HG02852 (cell line): Measurements from ENCODE around the gene RAB3C.
"Not testable (repeated sequence)": the region's sequence is repeated elsewhere in the genome, so short reads cannot be mapped to it uniquely, and the experiment has no call there.

ENCODE experiments used
- ATAC-seq: cut with Tn5 transposase; IDR thresholded peaks from one replicate; pipeline ENCODE4 v1.9.1; 2021; ENCODE audit warnings: mild to moderate bottlenecking, moderate library complexity; ENCODE audit not compliant: unreplicated experiment

RAB3C gene

DNA sequence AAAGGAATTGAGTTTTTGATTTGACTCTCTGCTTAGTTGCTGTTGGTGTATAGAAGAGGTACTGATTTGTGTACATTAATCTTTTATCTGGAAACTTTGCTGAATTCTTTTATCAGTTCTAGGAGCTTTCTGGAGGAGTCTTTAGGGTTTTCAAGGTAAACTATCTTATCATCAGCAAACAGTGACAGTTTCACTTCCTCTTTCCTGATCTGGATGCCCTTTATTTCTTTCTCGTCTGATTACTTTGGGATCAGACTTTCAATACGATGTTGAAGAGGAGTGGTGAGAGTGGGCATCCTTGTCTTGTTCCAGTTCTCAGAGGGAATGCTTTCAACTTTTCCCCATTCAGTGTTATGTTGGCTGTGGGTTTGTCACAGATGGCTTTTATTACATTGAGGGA lies 17.7 kb downstream of the RAB3C start:
- not testable (repeated sequence) for ATAC-seq

- not testable (repeated sequence) for ATAC-seq
These were observed 20.0 kb downstream of the RAB3C start for GRCh38 chr5:58602889-58603288.

DNA sequence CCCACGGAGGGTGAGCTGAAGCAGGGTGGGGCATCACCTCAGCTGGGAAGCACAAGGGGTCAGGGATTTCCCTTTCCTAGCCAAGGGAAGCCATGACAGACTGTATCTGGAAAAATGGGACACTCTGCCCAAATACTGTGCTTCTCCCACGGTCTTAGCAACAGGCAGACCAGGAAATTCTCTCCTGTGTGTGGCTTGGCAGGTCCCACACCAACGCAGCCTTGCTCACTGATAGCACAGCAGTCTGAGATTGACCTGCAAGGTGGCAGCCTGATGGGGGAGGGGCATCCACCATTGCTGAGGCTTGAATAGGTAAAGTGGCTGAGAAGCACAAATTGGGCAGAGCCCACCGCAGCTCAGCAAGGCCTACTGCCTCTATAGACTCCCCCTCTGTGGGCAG lies 23.2 kb downstream of the RAB3C start:
- ATAC-seq, result no peak

DNA sequence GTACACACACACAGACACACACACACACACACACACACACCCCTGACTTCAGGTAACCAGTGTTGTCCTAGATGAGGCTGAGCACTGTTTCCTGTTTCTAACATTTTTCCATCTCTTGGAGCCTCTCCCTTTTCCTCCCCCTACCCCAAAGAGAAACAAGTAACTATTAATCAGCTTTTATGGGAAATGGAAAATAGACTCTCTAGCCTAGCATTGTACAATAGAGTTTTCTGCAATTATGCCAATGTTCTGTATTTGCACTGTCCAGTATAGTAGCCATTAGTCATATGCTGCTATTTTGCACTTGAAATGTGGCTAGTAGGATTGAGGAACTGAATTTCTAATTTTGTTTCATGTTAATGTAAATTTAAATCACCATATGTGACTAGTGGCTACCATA lies 33.1 kb downstream of the RAB3C start:
- ATAC-seq, result no peak

DNA sequence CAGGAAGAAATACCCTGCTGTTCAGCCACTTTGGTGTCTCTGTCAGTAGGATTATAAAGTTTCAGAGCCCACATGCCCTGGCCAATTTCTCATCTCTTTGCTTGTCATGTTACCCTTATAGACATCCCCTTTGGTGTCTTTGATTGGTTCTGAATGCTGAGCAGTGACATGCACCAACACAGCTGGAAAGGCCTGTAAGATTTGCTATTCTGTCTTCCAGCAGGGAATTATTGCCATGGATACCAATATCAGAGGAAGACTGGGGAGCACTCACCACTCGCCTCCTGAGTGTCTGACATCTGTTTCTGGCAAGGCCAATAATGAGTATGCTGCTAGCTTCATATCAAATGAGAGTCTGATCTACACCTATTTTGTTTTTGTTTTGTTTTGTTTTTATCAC lies 34.4 kb downstream of the RAB3C start:
- ATAC-seq, result no peak

DNA sequence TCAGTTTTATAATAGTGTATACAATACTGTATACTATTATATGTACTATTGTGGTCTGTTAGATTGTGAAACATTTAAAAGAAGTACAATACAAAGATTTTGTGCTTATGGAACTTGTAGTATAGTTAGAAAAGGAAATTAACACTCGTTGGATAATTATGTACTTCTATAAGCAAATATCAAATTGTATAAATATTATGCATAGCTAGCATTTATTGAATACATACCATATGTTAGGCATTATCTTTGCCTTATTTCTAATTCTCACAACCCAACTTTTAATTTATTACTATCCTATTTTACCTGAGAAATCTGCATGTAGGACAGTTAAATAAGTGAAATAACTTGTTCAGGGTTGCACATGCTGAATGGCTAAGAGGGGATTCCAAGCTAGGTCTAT lies 37.5 kb downstream of the RAB3C start:
- no peak for ATAC-seq

- ATAC-seq, result no peak
These were observed 40.3 kb downstream of the RAB3C start for GRCh38 chr5:58622936-58623871.

DNA sequence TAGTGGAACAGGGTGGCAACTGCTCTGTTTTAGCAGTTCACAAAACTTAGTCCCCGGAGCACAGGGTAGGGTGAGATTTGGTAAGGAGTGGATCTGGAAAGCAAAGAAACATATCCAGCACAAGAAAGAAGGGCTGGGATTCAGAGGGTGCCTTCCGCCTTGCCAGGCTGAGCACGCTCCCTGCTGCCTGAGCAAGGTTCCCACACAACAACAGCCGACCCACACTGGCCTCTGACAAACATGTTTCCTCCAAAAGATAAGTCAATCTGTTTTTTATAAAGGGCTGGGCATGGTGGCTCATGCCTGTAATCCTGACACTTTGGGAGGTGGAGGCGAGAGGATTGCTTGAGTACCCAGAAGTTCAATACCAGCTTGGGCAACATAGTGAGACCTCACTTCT lies 45.8 kb downstream of the RAB3C start:
- ATAC-seq, result no peak

DNA sequence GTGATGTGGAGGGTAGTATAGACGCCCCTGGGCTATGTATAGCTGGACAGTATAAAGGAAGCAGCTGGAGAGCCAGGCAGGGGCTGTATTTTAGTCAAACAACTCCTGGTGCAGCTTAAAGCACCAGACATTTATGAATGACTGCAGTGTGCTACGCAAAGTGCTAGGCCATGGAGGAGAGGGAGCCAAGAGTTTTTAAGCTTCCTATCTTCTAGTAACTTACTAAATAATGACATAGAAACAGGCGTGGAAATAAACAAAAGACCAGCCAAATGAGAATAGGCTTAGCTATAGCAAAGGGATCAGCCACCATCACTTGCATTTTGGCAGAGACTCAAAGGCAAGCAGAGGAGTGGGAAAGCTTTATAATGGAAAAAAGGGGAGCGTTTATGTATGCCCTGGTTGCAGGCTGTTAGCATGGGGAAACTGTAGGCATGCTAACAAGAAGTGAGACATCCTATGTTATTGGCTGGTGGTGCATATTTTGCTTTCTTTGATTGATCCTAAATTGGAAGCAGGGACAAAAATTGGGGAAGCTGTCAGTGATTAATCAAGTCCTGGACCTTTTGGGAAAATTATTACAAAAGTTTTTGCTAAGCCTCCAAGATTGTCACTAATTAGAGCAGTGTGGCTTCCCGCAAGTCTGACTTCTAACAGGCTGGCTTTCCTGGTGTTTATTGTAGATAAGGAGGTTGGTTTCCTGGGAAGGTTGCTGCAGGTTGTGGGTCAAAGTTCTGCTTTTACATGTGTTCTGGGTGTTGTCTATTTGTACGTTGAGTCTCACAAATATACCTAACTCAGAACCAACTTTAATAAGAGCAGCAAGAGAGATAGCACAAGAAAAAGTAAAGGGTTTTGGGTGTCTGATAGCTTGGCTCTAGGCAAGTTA lies 46.6 kb downstream of the RAB3C start:
- ATAC-seq, result no peak

- no peak for ATAC-seq
These were observed 49.0 kb downstream of the RAB3C start for GRCh38 chr5:58631895-58632294.

- no peak for ATAC-seq
These were observed 52.5 kb downstream of the RAB3C start for GRCh38 chr5:58635416-58635815.

- no peak for ATAC-seq
These were observed 57.1 kb downstream of the RAB3C start for GRCh38 chr5:58640011-58640410.

- no peak for ATAC-seq
These were observed 58.7 kb downstream of the RAB3C start for GRCh38 chr5:58641533-58641932.

DNA sequence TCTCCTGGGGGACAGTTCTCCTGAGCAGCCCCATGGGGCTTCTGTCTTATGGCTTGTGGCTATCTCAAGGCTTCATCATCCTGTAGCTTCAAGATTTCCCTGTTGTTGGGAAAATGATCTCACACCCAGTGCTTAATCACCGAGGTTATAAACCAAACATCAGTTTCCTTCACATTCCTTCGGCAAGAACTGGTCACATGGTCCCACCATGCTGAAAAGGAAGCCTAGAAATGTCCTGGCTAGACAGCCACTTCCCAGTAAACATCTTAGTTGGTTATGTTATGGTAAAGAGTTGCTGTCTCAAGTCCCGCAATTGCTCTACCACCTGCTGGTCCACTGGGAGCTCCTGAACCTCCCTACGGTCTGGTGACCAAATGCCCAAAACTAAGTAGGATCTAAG lies 66.0 kb downstream of the RAB3C start:
- no peak for ATAC-seq

DNA sequence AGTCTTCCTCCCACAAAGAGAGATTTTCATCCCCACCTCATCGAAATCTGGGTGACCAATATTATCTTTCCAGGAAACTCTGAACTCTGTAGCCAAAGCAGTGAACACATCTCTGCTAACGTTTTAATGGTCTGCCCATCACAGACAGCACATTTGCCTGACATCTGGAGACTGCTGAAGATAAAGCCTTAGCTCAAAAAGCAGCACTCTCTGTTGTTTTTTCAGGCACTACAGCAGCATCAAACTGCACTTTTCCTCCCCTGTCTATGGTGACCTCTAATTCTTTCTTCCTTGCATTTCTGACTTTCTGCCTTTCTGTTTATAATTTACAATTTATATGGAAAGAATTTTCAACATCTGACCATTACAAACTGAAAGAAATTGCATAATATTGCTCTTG lies 66.8 kb downstream of the RAB3C start:
- no peak for ATAC-seq

GRCh38 chr5:58653521-58653920 lies 70.6 kb downstream of the RAB3C start:
- ATAC-seq, result no peak

- ATAC-seq, result no peak
These were observed 83.3 kb downstream of the RAB3C start for GRCh38 chr5:58666141-58666540.

- no peak for ATAC-seq
These were observed 84.0 kb downstream of the RAB3C start for GRCh38 chr5:58666598-58667581.

GRCh38 chr5:58670582-58670981 lies 87.7 kb downstream of the RAB3C start:
- no peak for ATAC-seq

DNA sequence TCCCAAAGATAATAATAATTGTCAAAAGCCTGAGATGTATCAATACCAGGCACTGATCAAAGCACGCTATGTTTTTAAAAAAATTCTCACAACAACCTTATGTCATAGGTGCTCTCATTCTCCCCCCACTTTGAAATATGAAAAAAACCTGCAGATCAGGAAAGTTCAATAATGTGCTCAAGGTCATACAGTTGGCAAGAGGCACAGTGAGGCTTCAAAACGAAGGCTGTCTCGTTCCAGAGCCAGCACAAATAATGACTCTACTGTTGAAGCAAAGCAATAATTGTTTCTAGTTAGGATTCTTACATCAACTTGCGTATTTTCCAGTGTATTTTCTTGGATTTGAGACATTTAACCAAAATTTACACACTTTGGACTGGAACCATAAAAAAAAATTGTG lies 88.3 kb downstream of the RAB3C start:
- no peak for ATAC-seq

GRCh38 chr5:58672521-58672920 lies 89.6 kb downstream of the RAB3C start:
- ATAC-seq, result no peak
